Fibroblast of villous mesenchyme (primary cell): ENCODE measurements around the gene METAP2. TPM values are rescaled to one million over a fixed set of nuclear protein-coding genes. Genes with fewer than 3 reads are reported as not detected.

Source experiments
- DNase-seq: peaks from one replicate; pipeline ENCODE4 v3.0.0-alpha.2; 2010; ENCODE audit warnings: low read depth
- H3K4me3 ChIP-seq: 2 replicates; pipeline ENCODE4 v1.5.1; 2011; ENCODE audit warnings: low read depth, mild to moderate bottlenecking, low read length
- total RNA-seq: library from RNA; depleted of rRNA; stranded (reverse); fragments of >200 nt; gene quantifications from 2 replicates; pipeline ENCODE4 v1.2.3, GENCODE V29; 2012
- TF ChIP-seq, protein P1 (sequence below): IDR thresholded peaks from 2 replicates; pipeline ENCODE4 v1.5.1; 2012; ENCODE audit warnings: low read depth, mild to moderate bottlenecking, low read length; ENCODE audit not compliant: insufficient read depth

Gene METAP2
- total RNA-seq: 53.8 and 66.5 TPM in 2 replicates

DNA sequence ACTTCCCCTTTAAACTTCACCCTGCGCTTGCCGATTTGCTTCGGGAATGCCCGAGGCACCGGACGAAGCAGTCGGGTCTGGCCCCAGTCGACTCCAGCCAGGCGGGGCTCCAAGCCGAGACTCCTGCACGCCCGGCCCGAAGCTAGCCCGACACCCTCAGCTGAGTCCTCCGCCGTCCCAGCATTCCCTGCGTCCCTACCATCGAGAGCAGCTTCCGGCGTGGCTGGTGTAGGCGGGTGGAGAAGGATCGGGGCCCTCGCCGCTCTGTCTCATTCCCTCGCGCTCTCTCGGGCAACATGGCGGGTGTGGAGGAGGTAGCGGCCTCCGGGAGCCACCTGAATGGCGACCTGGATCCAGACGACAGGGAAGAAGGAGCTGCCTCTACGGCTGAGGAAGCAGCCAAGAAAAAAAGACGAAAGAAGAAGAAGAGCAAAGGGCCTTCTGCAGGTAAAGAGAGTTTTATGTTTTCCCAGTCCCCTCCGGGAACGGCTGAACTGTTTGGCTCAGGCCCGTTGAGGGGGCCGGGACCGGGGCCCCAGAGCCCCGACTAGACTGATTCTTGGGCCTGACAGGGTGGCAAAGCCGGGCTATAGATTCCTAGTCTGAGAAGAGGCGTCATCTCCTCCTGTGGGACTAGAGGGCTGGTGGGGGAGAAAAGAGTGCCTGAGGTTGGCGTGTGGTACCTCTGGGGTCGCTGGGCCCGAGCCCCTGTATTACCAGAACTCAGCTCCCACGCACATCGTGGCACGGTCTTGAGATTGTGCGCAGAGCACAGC is at the start of gene METAP2:
Gene METAP2, plus strand, starts transcription at position 269 of the 776 bp plus-strand sequence. Its CDS starts 28 bp downstream, at position 297.
- DNase-seq: peak; percentile 96
- H3K4me3 ChIP-seq: peak within 1 kb of the TSS; percentile 91
- TF ChIP-seq, protein P1, sequence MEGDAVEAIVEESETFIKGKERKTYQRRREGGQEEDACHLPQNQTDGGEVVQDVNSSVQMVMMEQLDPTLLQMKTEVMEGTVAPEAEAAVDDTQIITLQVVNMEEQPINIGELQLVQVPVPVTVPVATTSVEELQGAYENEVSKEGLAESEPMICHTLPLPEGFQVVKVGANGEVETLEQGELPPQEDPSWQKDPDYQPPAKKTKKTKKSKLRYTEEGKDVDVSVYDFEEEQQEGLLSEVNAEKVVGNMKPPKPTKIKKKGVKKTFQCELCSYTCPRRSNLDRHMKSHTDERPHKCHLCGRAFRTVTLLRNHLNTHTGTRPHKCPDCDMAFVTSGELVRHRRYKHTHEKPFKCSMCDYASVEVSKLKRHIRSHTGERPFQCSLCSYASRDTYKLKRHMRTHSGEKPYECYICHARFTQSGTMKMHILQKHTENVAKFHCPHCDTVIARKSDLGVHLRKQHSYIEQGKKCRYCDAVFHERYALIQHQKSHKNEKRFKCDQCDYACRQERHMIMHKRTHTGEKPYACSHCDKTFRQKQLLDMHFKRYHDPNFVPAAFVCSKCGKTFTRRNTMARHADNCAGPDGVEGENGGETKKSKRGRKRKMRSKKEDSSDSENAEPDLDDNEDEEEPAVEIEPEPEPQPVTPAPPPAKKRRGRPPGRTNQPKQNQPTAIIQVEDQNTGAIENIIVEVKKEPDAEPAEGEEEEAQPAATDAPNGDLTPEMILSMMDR: no peak

DNA sequence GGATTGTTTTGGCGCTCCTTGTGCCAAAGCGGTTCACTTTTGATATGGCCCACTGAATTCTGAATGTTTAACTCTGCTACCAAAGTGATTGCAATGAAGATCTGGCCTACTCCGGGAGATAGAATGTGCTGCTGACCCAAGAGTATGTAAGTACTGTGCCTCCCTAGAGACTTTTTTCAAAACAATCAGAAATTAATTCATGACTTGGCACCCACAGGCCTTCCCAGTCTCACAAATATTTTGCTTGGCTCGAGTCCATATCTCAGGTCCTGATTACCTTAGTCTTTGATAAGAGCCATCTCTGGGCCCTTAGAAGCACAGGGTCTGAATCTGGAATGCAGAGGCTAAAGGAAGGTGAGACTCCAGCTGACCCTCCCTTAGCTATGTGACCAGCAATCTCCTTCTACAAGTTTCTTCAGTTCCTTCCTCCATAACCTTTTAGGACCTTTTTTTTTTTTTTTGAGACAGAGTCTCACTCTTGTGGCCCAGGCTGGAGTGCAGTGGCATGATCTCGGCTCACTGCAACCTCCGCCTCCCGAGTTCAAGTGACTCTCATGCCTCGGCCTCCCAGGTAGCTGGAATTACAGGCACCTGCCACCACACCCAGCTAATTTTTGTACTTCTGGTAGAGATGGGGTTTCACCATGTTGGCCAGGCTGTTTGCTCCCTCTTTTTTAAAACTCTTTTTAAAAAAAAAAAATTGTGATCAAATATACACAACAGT is 49.5 kb upstream of the METAP2 start:
- no peak for DNase-seq
- TF ChIP-seq, protein P1: no peak
- H3K4me3 ChIP-seq: no peak overlapping the region

DNA sequence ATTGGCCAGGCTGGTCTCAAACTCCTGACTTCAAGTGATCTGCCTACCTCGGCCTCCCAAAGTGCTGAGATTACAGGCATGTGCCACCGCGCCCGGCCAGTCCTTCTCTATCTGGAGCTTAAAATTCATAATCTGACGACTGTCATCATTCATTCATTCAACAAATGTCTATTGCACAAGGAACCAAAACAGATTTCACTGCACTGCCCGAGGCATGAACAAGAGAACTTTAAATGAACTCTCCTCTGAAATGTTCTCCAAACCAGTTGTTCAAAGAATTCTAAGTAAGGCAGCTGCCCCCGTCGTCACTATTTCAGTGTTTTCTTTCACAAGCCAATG is 44.8 kb upstream of the METAP2 start:
- H3K4me3 ChIP-seq: no peak overlapping the region
- TF ChIP-seq, protein P1: no peak
- no peak for DNase-seq

DNA sequence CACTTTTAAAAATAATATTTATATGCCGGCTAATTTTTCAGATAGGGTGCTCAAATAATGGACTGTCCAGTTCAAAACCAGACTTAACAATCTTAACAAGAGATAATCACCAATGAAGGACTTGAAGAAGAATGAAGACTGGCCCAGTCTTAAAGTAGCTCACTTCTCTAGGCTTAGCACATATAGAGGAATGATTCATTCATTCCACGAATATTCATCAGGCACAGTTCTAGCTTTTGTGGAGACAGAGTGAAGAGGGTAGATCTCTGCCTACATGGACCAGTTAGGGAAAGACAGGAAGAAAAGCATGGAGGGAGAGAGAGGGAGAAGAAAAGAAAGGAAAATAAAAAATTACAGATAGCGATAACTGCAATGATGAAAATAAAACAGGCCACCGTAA is 42.8 kb upstream of the METAP2 start:
- DNase-seq: no peak
- TF ChIP-seq, protein P1: no peak
- H3K4me3 ChIP-seq: no peak overlapping the region

DNA sequence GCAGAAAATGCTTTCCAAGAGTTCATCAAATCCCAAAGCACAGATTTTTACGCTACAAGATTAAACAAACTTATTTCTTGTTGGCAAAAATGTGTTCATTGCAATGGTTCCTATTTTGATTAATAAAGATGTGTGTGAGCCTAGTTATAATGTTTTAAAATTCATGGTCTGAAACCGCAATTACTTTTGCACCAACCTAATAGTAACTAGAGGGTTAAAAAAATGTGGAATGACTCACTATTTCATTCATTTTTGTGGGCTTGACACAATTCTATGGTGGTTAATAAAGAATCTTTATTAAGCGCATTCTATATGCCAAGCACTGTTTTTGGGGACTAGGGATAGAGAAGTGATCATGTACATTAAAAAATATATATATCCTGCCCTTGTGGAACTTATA is 38.6 kb upstream of the METAP2 start:
- H3K4me3 ChIP-seq: no peak overlapping the region
- DNase-seq: no peak
- TF ChIP-seq, protein P1: no peak

DNA sequence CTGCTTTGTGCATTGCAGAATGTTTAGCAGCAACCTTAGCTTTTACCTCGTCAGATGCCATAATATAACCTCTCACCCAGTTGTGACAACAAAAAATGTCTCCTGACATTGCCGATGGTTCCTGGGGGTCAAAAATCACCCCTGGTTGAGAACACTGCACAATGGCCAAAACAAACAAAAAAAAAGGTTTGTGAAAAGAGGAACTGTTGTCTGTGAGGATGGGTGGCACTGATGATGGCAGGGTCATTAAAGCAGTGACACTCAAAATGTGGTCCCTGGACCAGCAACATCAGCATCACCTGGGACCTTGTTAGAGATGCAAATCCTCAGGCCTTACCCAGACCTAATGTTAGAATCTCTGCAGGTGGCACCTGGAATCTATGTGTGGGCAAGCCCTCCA is 36.4 kb upstream of the METAP2 start:
- no peak for DNase-seq
- H3K4me3 ChIP-seq: no peak overlapping the region
- TF ChIP-seq, protein P1: no peak
